GM21825 (cell line): ENCODE results near the gene HIRA.

Experiments
- ATAC-seq: cut with Tn5 transposase; IDR thresholded peaks from one replicate; pipeline ENCODE4 v1.9.1; 2021; ENCODE audit warnings: mild to moderate bottlenecking, moderate library complexity; ENCODE audit not compliant: unreplicated experiment

Gene HIRA, protein sequence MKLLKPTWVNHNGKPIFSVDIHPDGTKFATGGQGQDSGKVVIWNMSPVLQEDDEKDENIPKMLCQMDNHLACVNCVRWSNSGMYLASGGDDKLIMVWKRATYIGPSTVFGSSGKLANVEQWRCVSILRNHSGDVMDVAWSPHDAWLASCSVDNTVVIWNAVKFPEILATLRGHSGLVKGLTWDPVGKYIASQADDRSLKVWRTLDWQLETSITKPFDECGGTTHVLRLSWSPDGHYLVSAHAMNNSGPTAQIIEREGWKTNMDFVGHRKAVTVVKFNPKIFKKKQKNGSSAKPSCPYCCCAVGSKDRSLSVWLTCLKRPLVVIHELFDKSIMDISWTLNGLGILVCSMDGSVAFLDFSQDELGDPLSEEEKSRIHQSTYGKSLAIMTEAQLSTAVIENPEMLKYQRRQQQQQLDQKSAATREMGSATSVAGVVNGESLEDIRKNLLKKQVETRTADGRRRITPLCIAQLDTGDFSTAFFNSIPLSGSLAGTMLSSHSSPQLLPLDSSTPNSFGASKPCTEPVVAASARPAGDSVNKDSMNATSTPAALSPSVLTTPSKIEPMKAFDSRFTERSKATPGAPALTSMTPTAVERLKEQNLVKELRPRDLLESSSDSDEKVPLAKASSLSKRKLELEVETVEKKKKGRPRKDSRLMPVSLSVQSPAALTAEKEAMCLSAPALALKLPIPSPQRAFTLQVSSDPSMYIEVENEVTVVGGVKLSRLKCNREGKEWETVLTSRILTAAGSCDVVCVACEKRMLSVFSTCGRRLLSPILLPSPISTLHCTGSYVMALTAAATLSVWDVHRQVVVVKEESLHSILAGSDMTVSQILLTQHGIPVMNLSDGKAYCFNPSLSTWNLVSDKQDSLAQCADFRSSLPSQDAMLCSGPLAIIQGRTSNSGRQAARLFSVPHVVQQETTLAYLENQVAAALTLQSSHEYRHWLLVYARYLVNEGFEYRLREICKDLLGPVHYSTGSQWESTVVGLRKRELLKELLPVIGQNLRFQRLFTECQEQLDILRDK

DNA sequence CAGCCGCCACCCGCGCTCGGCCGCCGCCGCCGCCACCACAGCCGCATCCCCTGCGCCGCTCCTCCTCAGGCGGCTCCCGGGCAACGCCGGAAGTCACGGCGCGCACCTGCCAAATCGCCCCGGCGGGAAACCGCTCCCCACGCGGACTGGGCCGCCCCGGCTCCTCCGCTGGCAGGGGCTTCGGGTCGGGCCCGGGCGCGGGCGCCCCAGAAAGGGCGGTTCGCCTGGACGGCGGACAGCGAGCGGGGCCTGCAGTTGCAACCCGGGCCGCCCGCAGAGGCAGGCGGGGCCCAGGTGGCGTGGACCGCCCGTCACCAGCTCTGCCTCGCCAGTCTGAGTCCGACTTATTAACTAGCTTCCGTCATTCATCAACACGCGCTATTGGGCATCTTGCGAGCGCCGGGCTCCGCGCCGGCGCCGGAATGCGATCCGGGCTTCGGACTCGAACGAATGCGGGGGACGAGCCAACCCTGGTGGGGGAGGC is at the start of gene HIRA:
Gene HIRA (minus strand): TSS at position 85 of the 484 bp plus-strand sequence. CDS start 257 bp downstream, outside the sequence.
- ATAC-seq, result peak; percentile 44

DNA sequence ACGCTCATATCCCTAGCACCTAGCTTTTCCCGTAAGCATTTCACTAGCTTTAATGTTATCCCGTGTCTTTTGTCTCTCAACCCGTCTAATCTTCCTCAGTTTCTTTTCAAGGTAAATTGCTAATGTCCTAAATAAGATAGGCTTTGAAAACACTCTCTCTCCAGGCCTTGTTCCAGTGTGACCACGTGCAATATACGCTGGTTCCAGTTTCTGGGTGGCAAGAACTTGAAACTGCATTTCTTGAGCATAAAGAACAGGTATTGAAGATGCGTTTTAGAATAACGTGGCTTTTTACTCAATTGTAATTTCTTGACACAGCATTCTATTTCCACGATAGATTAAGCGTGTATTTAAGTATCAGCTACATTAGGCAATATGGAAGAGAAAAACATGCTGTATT is 49.3 kb upstream of the HIRA start:
- no peak for ATAC-seq

DNA sequence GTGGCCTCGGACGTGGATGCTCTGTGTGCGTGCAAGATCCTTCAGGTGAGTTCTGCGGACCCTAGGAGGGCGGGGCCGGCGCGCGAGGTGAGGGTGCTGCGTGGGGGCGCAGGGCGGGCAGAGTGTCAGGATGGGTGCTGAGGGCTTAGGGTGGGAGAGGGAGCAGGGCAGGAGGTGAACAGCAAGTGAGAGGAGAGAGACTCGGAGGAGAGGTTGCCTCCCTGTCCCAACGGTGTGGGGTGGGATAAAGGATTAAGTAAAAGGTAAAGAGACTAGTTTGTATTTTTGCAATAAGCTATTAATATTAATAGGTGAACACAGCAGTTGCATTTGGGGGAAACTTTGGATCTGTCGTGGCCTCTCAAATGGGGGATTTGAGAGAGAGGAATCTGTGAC is 48.6 kb upstream of the HIRA start:
- no peak for ATAC-seq

DNA sequence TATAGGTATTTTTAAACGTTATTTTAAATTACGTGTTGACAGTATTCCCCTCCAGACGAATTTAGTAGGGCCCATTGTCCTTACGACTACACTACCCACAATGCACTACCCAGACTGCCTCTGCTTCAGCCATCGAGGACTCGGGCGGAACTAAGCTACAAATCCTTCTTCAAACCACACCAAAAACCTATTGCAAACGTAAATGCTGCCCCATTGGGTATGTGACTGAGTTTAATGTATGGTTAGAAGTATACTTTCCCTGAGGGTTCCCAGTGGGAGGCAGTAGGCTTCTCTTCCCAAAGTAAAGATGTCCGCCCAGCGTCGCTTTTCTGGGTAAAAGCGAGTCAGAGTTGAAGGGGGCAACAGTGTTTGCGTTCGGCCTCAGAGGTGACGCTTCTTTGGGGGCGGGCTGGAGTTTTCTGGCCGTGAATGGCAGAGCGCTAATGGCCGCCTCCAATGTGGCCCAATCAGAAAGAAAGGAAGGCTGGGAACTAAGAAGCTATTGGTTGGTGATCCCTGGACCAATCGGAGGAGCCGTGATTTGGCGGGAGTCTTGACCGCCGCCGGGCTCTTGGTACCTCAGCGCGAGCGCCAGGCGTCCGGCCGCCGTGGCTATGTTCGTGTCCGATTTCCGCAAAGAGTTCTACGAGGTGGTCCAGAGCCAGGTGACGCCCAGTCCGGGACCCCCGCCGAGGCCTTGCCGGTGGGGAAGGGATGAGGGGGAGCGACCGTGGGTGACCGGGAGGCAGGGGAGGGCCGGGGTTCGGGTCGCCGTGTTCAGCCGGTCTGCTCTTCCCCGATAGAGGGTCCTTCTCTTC is 48.0 kb upstream of the HIRA start, which contains the start of gene CDC45:
Gene CDC45 (plus strand): TSS at position 566 of the 818 bp plus-strand sequence. CDS start 49 bp downstream, at position 615.
- peak; percentile 76 for ATAC-seq

DNA sequence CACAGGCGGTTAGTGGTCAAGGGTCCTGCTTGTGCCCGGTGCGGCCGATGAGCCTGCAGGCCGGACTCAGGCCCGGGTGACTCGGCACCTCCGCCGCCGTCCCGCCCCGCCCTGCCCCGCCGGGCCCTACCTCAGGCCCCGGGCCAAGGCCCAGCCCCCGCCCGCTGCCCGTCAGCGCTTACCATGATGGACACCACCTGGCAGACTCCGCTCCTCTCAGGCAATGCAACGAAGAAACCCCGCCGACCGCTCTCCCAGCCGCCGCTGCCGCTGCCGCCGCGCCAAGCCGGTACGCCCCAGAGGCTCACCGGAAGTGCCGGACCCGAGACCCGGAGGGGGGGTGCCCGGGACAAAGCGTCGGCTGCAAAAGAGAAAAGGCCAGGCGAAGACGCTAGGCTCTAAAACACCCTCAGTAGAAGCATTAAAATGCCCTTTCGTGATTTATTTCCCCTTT is 47.4 kb upstream of the HIRA start, which contains the start of gene UFD1:
Gene UFD1 (minus strand): TSS at position 293 of the 454 bp plus-strand sequence. CDS start 108 bp downstream, at position 185.
- ATAC-seq, result peak; percentile 49

DNA sequence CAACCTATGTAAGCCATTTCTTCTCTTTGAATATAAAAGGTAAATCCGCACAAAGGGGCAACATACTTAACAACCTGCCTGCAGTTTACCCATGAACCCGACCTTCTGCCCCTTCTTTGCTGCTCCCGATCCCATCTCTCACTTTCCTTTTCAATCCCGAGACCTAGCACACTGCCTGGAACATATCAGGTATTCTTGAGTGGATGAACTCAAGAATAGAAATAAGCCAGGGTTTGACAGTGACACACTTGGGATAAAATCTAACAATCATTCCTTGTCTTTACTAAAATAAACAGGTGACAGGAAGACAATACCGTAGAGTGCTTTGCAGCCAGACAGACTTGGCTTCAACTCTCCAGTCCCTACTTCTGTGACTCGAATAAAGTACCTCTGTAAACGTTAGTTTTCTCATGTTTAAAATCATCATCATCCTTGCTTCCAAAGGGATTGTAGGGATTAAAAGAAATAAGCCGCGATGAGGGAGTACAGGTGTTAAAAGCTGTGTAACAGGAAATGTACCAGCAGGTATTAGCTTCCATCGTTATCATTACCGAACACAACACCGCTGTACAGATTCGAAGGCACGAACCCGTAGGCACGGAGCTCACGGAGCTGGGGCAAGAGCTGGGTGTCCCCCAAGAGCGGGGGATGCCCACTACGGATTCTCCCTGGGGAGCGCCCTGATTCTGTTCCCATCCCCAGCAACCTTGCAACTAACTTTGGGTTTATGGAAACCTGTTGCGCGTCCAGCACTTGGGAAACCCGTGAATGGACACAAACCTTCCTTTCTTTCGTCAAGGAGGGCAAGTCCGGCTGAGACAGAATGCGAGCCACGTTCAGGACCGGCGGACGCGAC is 46.7 kb upstream of the HIRA start:
- no peak for ATAC-seq

DNA sequence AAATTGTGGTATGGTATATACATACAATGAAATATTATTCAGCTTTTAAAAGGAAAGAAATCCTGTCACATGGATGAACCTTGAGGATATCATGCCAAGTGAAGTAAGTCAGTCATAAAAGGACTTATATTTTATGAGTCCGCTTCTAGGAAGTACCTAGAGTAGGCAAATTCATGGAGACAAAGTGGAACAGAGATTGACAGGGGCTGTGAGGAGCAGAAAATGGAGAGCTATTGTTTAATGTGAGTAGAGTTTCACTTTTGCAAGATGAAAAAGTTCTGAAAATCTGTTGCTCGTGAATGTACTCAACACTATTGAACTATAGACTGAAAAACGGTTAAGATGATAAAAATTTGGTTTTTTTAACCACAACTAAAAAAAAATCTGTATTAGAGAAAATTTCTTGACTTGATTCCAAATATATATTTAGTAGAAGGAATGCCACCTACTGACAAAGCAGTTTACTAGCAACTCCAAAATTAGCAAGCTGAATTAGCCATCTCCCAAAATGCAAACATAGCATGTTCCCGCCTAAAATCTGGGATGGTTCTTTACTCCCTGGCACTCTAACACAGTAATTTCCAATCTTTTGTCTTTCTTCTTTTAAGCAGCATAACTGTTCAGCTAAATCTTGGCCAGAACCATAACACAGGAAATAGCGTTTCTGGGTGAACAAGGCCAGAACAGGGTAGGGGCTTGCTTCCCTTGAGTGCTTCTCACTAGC is 46.0 kb upstream of the HIRA start:
- ATAC-seq, result no peak

DNA sequence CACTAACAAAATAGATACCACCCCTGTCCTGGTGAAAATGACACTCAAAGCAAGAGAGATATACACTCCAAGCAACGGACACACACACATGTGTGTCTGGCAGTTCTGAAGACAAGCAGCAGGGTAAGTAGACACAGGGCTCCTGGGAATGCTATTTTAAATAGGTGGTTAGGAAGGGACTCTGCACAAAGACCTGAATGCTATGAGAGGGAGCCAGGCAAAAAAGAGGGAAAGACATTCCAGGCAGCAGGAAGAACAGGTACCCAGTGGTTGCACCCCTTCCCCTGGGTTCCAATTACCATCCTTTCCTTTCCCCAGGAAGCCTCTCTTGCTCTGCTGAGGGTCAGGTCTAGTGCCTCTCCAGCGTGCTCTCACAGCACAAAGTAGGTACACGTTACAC is 44.5 kb upstream of the HIRA start:
- no peak for ATAC-seq

DNA sequence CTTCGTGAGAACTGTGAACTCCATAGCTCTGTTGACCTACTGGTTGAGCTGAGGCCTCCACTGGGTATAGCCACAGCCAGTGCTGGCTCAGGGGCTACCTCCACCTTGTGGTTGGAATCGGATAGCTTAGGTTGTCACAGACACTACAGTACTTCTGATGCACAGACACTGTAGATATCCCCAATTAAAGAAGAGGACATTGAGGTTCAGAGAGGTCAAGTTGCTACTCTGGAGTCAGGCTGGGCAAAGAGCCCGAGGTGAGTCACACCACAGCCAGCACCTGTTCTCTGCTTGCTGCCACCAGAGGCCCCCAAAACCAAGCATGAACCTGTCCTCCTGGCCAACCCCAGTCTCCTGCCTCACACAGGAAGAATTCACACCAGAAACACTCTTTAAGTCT is 42.0 kb upstream of the HIRA start:
- no peak for ATAC-seq

DNA sequence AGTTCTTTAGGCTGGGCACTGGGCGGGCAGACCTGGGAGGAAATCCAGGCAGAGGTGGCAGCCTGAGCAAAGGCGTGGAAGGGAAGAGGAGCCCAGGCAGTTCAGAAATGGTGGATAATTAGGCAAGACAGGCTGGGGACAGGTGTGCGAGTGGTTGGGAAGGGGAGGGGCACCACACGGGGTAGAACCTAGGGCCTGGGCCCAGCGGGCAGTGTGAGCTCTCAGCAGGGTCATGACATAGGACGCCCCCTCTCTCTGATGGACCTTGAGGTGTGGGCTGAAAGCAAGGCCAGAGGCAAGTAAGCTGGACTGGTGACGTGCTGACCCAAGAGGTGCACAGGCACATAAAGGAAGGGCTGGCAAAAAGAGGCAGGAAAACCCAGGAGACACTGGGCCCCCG is 40.7 kb upstream of the HIRA start:
- ATAC-seq, result no peak

DNA sequence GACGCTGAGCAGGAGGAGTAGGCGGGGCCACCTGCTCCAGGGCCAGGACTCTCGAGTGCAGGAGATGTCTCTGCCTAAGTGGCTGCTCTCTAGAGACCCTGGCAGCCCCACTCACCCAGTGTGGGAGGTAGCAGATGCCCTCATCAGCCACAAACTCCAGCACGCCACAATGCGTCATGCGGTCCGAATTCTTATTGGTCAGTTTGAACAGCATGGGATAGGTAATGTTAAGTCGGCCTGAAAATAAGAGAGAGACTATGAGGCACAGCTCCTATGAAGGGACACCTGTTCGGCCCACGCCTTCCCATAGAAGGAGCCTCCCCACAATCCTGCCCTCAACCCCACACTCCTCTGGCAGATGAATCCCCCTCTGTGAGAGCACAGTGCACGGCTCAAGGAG is 40.0 kb upstream of the HIRA start:
- no peak for ATAC-seq

DNA sequence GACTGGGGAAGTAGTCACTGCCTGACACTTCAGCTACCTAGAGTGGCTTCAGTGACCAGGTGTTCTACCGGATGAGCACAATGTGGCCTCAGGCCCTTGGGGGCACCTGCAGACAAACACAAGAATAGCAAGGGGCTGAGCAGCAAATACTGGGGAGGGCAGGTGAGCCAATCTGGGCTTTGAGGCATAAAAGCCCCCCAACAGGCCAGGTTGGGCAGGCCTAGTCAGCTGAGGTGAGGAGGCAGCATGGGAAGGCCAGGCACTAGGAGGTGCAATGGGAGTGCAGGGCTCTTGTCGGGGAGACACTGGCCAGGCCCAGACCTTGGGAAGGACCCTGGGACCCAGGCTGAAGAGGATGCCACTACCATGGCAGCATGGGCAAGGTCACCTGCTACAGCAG is 38.5 kb upstream of the HIRA start:
- ATAC-seq, result no peak

DNA sequence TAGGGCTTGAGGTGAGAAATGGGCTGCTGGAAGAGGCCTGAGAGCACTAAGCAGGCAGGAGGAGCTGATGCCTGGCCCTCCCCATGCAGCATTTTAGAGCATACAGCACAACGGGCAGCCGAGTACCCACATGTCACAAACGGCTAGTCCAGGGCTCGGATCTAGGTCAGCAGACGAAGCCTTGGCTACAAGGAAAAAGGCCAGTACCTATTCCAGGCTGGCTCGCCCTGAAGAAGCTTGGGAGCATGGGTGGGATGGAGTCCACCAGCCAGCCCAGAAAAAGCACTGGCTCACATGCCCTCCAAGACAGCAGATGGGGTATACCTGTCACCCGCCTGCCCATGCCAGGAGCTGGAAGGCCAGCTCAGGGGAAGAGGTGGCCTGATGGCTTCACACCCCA is 37.9 kb upstream of the HIRA start:
- ATAC-seq, result no peak

DNA sequence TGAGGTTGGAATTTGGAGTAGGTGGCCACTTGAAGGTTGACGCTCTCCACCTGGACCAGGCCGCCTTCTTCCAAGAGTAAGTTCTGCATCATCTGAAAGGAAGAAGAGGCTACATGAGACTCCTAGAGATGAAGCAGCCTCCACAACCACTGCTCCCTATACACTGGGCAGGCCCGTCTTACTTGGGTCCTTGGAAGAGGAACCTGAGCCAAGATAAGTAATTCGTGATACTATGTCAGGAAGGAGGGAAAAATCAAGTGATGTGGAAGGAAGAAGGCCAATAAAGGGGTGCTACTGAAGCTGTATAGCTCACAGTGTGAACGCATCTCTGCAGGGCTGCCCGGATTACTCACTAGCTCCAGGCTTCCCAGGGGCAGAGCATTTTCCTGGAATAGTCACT is 36.4 kb upstream of the HIRA start:
- no peak for ATAC-seq

DNA sequence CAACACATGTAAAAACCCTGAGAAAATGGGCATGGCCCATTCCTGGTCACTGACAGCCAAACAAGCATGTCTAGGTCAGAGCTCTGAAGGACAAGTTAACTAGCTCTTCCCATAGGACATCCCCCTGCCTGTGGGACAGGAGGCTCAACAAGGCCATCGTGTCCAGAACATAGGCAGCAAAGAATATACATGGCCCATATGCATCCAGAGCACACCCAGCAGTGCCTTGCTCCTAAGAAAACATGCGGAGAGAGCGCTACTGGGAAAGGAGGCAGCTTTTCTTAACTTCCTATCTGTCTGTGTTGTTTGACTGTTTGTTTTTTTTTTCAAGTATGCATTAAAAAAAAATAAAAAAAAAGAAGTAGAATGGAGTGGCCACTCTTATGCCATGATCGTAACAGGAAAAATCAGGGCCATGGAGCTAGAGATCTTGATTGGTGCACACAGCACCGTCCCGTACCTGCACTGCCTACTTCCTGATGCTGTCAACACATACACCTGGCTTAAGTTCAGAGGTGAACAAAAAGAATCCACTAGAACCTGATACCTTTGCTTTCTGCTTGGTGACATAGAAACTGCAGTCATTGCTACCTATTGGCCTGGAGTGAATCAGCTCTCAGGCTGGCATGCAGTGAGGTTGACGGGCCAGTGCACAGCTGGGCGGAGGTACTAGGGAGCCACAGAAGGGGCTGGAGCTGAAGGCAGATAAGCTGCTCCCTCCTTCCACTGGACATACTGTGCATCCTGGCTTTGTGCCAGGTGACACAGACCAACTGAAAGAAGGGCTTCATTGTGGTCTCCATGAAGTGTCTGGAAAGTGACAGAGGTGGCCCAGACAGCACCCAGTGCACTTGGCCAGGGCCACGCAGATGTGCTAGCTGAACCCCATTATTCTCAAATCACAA is 35.6 kb upstream of the HIRA start:
- no peak for ATAC-seq

DNA sequence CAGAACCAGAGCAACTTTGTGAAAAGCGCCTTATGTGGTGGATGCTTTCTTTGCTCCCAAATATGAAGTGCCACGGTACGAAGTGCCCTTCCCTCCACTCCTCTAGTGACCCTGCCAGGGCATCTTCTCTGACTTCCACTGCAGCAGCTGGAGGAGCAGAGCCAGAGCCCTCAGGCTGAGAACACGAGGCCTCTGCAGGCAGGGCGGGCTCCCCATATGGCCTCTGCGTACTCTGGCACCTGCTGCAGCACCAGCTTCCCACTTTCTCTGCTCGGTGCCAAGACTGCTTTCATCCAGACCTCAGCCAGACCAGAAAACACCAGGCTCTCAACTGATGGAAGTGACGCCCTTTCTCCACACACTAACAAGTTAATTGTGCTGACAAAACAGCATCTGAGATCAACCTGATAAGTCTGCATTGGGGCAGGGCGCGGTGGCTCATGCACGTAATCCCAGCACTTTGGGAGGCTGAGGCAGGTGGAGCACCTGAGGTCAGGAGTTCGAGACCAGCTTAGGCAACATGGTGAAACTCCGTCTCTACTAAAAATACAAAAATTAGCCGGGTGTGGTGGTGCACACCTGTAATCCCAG is 34.7 kb upstream of the HIRA start:
- ATAC-seq, result no peak

DNA sequence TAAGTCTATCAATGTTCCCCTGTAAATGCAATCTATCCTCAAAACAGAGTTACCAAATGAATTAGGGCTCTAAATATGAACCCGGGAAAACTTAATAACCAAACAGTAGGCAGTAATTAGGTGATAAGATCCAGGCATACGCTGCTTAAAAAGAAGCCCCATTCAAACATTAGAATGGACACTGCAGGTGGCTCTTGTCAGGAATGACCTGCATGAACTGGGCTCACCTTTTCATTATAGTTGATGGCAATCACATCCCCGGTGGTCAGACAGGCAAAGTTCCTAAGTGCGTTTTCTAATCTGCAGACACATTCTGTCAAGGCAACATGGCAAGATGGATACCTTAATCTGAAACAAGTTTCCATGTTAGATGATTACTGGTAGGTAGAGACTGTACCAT is 33.4 kb upstream of the HIRA start:
- ATAC-seq, result no peak
